Stimulated activated CD8-positive, alpha-beta memory T cell treated with anti-CD3 and anti-CD28 coated beads, Interleukin-15, amount 100 ng/mL, for 4 hours (primary cell): ENCODE measurements around the gene ANKRD30A.
"Not testable (repeated sequence)": the region's sequence is repeated elsewhere in the genome, so short reads cannot be mapped to it uniquely, and the experiment has no call there.

Experiments used
- DNase-seq, 2 donors: peaks; one replicate each; pipeline ENCODE4 v3.0.0-alpha.2; 2020; ENCODE audit warnings: low read depth in 2 of 2

ANKRD30A gene

GRCh38 chr10:37125191-37125732, at the start of gene ANKRD30A:
Gene ANKRD30A (plus strand): TSS chr10:37125598. CDS start chr10:37125788, 190 bp downstream.
- DNase-seq: no peak

- DNase-seq: not testable (repeated sequence)
Observed at GRCh38 chr10:37076083-37076482, 49.3 kb upstream of the ANKRD30A start.

GRCh38 chr10:37095792-37096573, 29.4 kb upstream of the ANKRD30A start:
- no peak for DNase-seq

GRCh38 chr10:37101261-37101660, 24.1 kb upstream of the ANKRD30A start:
- DNase-seq: no peak

GRCh38 chr10:37109000-37109399, 16.4 kb upstream of the ANKRD30A start:
- no peak for DNase-seq

- no peak for DNase-seq
Observed at GRCh38 chr10:37124532-37124931, 866 bp upstream of the ANKRD30A start.

GRCh38 chr10:37125921-37126320, 523 bp downstream of the ANKRD30A start:
- no peak for DNase-seq

GRCh38 chr10:37146443-37146842, 21.0 kb downstream of the ANKRD30A start:
- DNase-seq: no peak

- not testable (repeated sequence) for DNase-seq
Observed at GRCh38 chr10:37162430-37162829, 37.0 kb downstream of the ANKRD30A start.

GRCh38 chr10:37171945-37172344, 46.5 kb downstream of the ANKRD30A start:
- not testable (repeated sequence) for DNase-seq

GRCh38 chr10:37178296-37178695, 52.9 kb downstream of the ANKRD30A start:
- DNase-seq: not testable (repeated sequence)

- DNase-seq: not testable (repeated sequence)
Observed at GRCh38 chr10:37182719-37183118, 57.3 kb downstream of the ANKRD30A start.

- no peak for DNase-seq
Observed at GRCh38 chr10:37206132-37206531, 80.7 kb downstream of the ANKRD30A start.

GRCh38 chr10:37220866-37221265, 95.5 kb downstream of the ANKRD30A start:
- DNase-seq: no peak

- DNase-seq: no peak
Observed at GRCh38 chr10:37222046-37222445, 96.6 kb downstream of the ANKRD30A start.

- no peak for DNase-seq
Observed at GRCh38 chr10:37225163-37225562, 99.8 kb downstream of the ANKRD30A start.

- DNase-seq: no peak
Observed at GRCh38 chr10:37226524-37226923, 101.1 kb downstream of the ANKRD30A start.

- no peak for DNase-seq
Observed at GRCh38 chr10:37234692-37235091, 109.3 kb downstream of the ANKRD30A start.

- DNase-seq: no peak
Observed at GRCh38 chr10:37236093-37236492, 110.7 kb downstream of the ANKRD30A start.

- no peak for DNase-seq
Observed at GRCh38 chr10:37240223-37240622, 114.8 kb downstream of the ANKRD30A start.

GRCh38 chr10:37246637-37247036, 121.2 kb downstream of the ANKRD30A start:
- no peak for DNase-seq

GRCh38 chr10:37255837-37256236, 130.4 kb downstream of the ANKRD30A start:
- DNase-seq: not testable (repeated sequence)

GRCh38 chr10:37263304-37263703, 137.9 kb downstream of the ANKRD30A start:
- DNase-seq: no peak
